AG10803 (cell line): Measurements from ENCODE around the gene ST7.

Source experiments
- DNase-seq: peaks from one replicate; pipeline ENCODE4 v3.0.0; 2010; ENCODE audit warnings: low read depth
- H3K4me3 ChIP-seq: 2 replicates; pipeline ENCODE4 v1.5.1; 2011; ENCODE audit warnings: mild to moderate bottlenecking, low read length, control low read depth
- CTCF ChIP-seq: conservative IDR thresholded peaks from 2 replicates; pipeline ENCODE4 v1.5.1; 2011; ENCODE audit warnings: mild to moderate bottlenecking, low read length, control low read depth, inconsistent platforms

Gene ST7

GRCh38 chr7:117032810-117033209 lies 79.5 kb downstream of the ST7 start:
- DNase-seq = no peak
- H3K4me3 ChIP-seq = no peak overlapping the region
- no peak for TF ChIP-seq CTCF

GRCh38 chr7:117034851-117035464 lies 81.7 kb downstream of the ST7 start:
- TF ChIP-seq CTCF = no peak
- H3K4me3 ChIP-seq = no peak overlapping the region
- peak; percentile 47 for DNase-seq

GRCh38 chr7:117035465-117035862 lies 82.2 kb downstream of the ST7 start:
- no peak for TF ChIP-seq CTCF
- DNase-seq = no peak
- no peak overlapping the region for H3K4me3 ChIP-seq

GRCh38 chr7:117036053-117036669 lies 82.9 kb downstream of the ST7 start:
- no peak for TF ChIP-seq CTCF
- no peak for DNase-seq
- H3K4me3 ChIP-seq = no peak overlapping the region

GRCh38 chr7:117036836-117037235 lies 83.5 kb downstream of the ST7 start:
- no peak overlapping the region for H3K4me3 ChIP-seq
- DNase-seq = no peak
- TF ChIP-seq CTCF = no peak

DNA sequence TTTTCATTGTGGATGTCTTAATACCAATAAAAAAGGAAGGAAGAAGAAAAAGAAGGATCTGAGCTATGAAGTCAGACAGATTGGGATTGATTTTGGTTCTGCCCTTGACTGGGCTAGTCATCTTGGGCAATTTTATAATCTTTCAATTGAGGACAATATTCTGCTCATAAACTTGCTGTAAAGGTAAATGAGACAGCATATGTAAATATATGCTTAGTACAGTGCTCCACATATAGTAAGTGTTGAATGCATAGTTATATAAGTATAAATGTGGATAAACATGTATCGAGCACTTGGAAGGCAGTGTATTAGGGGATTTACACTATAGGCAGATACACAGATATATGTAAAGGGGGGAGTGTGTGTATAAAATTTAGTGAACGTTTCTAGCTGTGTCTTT lies 85.1 kb downstream of the ST7 start:
- DNase-seq = no peak
- TF ChIP-seq CTCF = no peak
- no peak overlapping the region for H3K4me3 ChIP-seq

- no peak overlapping the region for H3K4me3 ChIP-seq
- DNase-seq = peak; percentile 76
- no peak for TF ChIP-seq CTCF
Observed at GRCh38 chr7:117041007-117041406, 87.7 kb downstream of the ST7 start.
